Measurements from ENCODE around the gene HES4. TPM values are rescaled to one million over a fixed set of nuclear protein-coding genes. Genes with fewer than 3 reads are reported as not detected.

HES4 gene
- total RNA-seq, 1 experiment from 2014 or later, result 145 TPM

DNA sequence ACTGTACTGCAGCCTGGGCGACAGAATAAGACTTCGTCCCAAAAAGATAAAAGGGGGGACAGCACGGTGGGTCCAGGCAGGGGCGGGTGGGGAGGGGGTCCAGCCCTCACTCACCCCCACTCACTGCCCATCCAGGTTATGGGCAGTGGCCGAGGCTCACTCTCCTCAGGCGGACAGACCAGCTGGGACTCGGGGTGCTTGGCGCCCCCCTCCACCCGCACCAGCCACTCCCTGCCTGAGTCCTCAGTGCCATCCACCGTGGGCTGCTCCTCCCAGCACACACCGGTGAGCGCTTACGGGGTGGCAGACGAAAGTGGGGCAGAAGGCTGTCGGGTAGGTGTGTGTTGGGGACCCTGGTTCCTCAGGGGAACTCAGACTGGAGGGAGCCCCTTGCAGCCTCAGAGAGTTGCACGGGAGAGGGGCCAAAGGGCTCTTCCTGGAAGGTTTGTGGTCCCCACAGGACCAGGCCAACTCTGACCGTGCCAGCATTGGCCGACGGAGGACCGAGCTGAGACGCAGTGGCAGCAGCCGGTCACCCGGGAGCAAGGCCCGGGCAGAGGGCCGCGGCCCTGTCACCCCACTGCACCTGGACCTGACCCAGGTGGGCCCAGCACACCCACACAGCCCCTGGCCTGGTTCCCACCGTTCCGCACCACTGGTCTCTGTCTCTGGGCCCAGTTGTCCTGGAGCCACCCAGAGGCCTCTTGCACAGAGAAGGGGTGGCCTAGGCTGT is 27.0 kb downstream of the HES4 start:
- H3K4me1 ChIP-seq (ENCODE audit: control insufficient read depth in 1 of 2, insufficient read depth in 2 of 2, low read length in 2 of 2), result peaks cover 11 to 22% of the 10 kb centered on the region in 2 experiments
- ATAC-seq (no peak), DNase-seq (ENCODE audit: low read depth, low spot score) (no peak)
- no TSS peak for BruUV-seq (replicated peaks)
- POLR2A ChIA-PET, result no interaction called here
- no peak overlapping the region for H3K27ac ChIP-seq (ENCODE audit: low read depth, low read length)
- H3K79me2 ChIP-seq (ENCODE audit: insufficient read depth, low read length), result no peaks in the 10 kb centered on the region
- no peak overlapping the region for H3K9ac ChIP-seq (ENCODE audit: low read length)
- no peaks in the 10 kb centered on the region for H4K20me1 ChIP-seq (ENCODE audit: insufficient read depth)
- RAD21 ChIA-PET (ENCODE audit: low non-redundant PET in 1 of 2, low total read pairs in 2 of 2, uncharacterized antibody in 2 of 2, unreplicated experiment in 2 of 2), result no interaction called here
- H3K27me3 ChIP-seq (ENCODE audit: insufficient read depth, low read length), result no peaks in the 10 kb centered on the region
- no peak overlapping the region for H3K4me3 ChIP-seq (replicated peaks in 1 of 2; ENCODE audit: low read depth in 1 of 2, low read length in 2 of 2)
- H3K9me2 ChIP-seq (ENCODE audit: insufficient read depth), result no peaks in the 10 kb centered on the region
- no peak overlapping the region for H2AFZ ChIP-seq (ENCODE audit: low read depth, low read length, poor library complexity, severe bottlenecking)
- TF ChIP-seq, protein P1, sequence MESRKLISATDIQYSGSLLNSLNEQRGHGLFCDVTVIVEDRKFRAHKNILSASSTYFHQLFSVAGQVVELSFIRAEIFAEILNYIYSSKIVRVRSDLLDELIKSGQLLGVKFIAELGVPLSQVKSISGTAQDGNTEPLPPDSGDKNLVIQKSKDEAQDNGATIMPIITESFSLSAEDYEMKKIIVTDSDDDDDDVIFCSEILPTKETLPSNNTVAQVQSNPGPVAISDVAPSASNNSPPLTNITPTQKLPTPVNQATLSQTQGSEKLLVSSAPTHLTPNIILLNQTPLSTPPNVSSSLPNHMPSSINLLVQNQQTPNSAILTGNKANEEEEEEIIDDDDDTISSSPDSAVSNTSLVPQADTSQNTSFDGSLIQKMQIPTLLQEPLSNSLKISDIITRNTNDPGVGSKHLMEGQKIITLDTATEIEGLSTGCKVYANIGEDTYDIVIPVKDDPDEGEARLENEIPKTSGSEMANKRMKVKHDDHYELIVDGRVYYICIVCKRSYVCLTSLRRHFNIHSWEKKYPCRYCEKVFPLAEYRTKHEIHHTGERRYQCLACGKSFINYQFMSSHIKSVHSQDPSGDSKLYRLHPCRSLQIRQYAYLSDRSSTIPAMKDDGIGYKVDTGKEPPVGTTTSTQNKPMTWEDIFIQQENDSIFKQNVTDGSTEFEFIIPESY (IDR thresholded peaks at IDR 0.05; ENCODE audit: extremely low read depth, insufficient replicate concordance, low read length), result no peak
- no peak for TF ChIP-seq CEBPB (IDR thresholded peaks at IDR 0.05; ENCODE audit: low read depth)
- no peaks in the 10 kb centered on the region; a peak in 1 of 4 replicates for H3K9me3 ChIP-seq (ENCODE audit: control insufficient read depth in 1 of 2, insufficient read depth in 1 of 2, low read depth in 1 of 2, low read length in 2 of 2)
- no peak overlapping the region for H3K4me2 ChIP-seq (ENCODE audit: low read length)
- H3K36me3 ChIP-seq (ENCODE audit: control insufficient read depth in 1 of 2, insufficient read depth in 2 of 2, low read length in 2 of 2), result no peaks in the 10 kb centered on the region
- intact Hi-C loops (cut with micrococcal nuclease), result no loop called here
- CTCF ChIA-PET, result no interaction called here

DNA sequence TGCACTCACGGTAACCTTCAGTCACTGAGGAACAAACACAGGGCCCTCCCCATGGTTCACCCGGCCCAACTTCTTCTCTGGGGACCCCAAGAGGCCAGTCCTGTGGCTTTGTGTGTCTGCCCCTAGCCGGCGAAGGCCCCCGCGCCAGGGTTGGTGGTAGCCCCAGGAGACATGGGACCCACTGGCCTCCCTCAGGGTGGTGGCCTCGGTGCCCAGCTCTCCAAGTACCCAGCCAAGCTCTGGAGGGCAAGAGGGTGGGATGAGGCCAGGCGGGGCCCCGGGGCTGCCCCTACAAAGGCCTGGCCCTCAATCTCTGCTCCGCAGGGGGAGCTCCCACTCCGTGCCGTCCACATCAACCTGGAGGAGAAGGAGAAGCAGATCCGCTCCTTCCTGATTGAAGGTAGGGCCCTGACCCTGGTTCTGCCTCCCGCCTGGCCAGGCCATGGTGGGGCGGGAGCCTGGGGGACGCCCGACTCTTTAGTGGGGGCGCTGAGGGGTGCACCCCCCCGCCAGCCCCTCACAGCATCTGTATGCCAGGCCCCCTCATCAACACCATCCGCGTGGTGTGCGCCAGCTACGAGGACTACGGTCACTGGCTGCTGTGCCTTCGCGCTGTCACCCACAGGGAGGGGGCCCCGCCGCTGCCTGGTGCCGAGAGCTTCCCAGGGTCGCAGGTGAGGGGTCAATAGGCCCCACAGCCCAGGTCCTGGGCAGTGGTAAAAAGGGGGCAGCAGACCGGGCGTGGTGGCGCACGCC is 28.0 kb downstream of the HES4 start:
- no TSS peak for BruUV-seq (replicated peaks)
- Histone ChIP-seq H3K9ac (ENCODE audit: low read length) (no peak overlapping the region), H3K27ac (ENCODE audit: low read depth, low read length) (no peak overlapping the region), H4K20me1 (ENCODE audit: insufficient read depth) (no peaks in the 10 kb centered on the region), H3K4me1 (ENCODE audit: control insufficient read depth in 1 of 2, insufficient read depth in 2 of 2, low read length in 2 of 2) (peaks cover 16 to 32% of the 10 kb centered on the region in 2 experiments), H3K27me3 (ENCODE audit: insufficient read depth, low read length) (no peaks in the 10 kb centered on the region), H2AFZ (ENCODE audit: low read depth, low read length, poor library complexity, severe bottlenecking) (no peak overlapping the region), H3K9me3 (ENCODE audit: control insufficient read depth in 1 of 2, insufficient read depth in 1 of 2, low read depth in 1 of 2, low read length in 2 of 2) (no peaks in the 10 kb centered on the region; a peak in 1 of 4 replicates), H3K79me2 (ENCODE audit: insufficient read depth, low read length) (no peaks in the 10 kb centered on the region; the same call in 1 of the 2 replicates), H3K36me3 (ENCODE audit: control insufficient read depth in 1 of 2, insufficient read depth in 2 of 2, low read length in 2 of 2) (no peaks in the 10 kb centered on the region), H3K4me2 (ENCODE audit: low read length) (no peak overlapping the region), H3K9me2 (ENCODE audit: insufficient read depth) (no peaks in the 10 kb centered on the region), H3K4me3 (replicated peaks in 1 of 2; ENCODE audit: low read depth in 1 of 2, low read length in 2 of 2) (no peak overlapping the region)
- DNase-seq (ENCODE audit: low read depth, low spot score), result no peak
- POLR2A ChIA-PET, result no interaction called here
- RAD21 ChIA-PET (ENCODE audit: low non-redundant PET in 1 of 2, low total read pairs in 2 of 2, uncharacterized antibody in 2 of 2, unreplicated experiment in 2 of 2), result no interaction called here
- TF ChIP-seq EZH2 (IDR thresholded peaks at IDR 0.05) (no peak), FOSL1 (IDR thresholded peaks at IDR 0.05; ENCODE audit: low read depth) (no peak), EZH2phosphoT487 (IDR thresholded peaks at IDR 0.05; ENCODE audit: borderline replicate concordance) (no peak), CBX3 (IDR thresholded peaks at IDR 0.05; ENCODE audit: low read depth) (no peak), SP1 (IDR thresholded peaks at IDR 0.05; ENCODE audit: low read depth) (no peak), YY1 (IDR thresholded peaks at IDR 0.05; ENCODE audit: extremely low read depth, insufficient replicate concordance, low read depth, low read length) (no peak), SRF (IDR thresholded peaks at IDR 0.05; ENCODE audit: low read depth) (no peak)
- TF ChIP-seq, protein P2, sequence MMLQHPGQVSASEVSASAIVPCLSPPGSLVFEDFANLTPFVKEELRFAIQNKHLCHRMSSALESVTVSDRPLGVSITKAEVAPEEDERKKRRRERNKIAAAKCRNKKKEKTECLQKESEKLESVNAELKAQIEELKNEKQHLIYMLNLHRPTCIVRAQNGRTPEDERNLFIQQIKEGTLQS (IDR thresholded peaks at IDR 0.05), result no peak
- TF ChIP-seq, protein P3, sequence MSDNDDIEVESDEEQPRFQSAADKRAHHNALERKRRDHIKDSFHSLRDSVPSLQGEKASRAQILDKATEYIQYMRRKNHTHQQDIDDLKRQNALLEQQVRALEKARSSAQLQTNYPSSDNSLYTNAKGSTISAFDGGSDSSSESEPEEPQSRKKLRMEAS (IDR thresholded peaks at IDR 0.05), result no peak
- intact Hi-C loops (cut with micrococcal nuclease), result no loop called here
- ATAC-seq, result no peak
- CTCF ChIA-PET, result no interaction called here

Data from HCT116 (cell line).